Left ventricle myocardium inferior (tissue), 1 donor: ENCODE results near the gene SNX4. TPM values are rescaled to one million over a fixed set of nuclear protein-coding genes. Genes with fewer than 3 reads are reported as not detected.

Source experiments
- DNase-seq: peaks from one replicate; pipeline ENCODE4 v3.0.0-alpha.2; 2020
- H3K27ac ChIP-seq: fragments of 200-600 bp; replicated peaks from 2 replicates; pipeline ENCODE4 v1.8.0; 2021
- H3K27me3 ChIP-seq: fragments of 200-600 bp; 2 replicates; pipeline ENCODE4 v1.8.0; 2021; ENCODE audit warnings: low read depth
- H3K36me3 ChIP-seq: fragments of 200-600 bp; 2 replicates; pipeline ENCODE4 v1.8.0; 2021
- H3K4me1 ChIP-seq: fragments of 200-600 bp; 2 replicates; pipeline ENCODE4 v1.8.0; 2021
- H3K4me3 ChIP-seq: fragments of 200-600 bp; 2 replicates; pipeline ENCODE4 v1.8.0; 2021; ENCODE audit warnings: mild to moderate bottlenecking, moderate library complexity
- H3K9me3 ChIP-seq: fragments of 200-600 bp; replicated peaks from 2 replicates; pipeline ENCODE4 v1.8.0; 2021
- intact Hi-C: fragments of 100-400 bp; cut with micrococcal nuclease; formaldehyde crosslinking; loops from one replicate; pipeline ENCODE4 v1.11.0; 2022
- total RNA-seq: library from RNA; stranded (reverse); fragmentation: NEBNext Ultra II Directional; extraction: Animal tissue kit (Norgen Biotek cat#: 25700); gene quantifications from one replicate; pipeline ENCODE4 v1.2.1, GENCODE V29; 2021
- TF ChIP-seq, protein P1 (sequence below): fragments of 200-600 bp; IDR thresholded peaks from 2 replicates; pipeline ENCODE4 v1.8.0; 2021; ENCODE audit warnings: antibody characterized with exemption, mild to moderate bottlenecking, borderline replicate concordance
- donor health status: DM: no; HTN: yes; CAD: no; lungs with severe emphysema.

Gene SNX4
- total RNA-seq, 1 donor from 2014 or later, result 16.6 TPM

DNA sequence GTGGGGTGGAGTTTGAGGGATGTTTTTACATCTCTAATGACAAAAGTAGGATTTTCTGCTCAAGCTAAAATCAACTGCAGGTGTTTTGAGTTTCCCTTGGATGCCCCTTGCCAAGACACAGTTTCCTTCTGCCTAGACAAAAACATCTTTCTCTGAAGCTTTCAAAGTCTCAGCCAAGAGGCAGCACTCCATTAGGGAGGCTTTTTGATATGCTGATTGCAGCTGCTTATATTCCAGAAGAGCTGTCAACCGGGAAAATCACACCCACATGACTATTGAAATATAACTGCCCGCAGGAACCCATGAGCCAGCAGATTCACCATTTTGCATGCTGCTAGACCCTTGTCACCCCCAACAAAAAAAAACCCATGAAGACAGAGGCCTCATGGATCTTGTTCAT, 117.4 kb downstream of the SNX4 start:
- H3K4me3 ChIP-seq, result no peak overlapping the region
- peaks cover 14% of the 10 kb centered on the region for H3K27me3 ChIP-seq
- intact Hi-C loops, result no loop called here
- TF ChIP-seq, protein P1, sequence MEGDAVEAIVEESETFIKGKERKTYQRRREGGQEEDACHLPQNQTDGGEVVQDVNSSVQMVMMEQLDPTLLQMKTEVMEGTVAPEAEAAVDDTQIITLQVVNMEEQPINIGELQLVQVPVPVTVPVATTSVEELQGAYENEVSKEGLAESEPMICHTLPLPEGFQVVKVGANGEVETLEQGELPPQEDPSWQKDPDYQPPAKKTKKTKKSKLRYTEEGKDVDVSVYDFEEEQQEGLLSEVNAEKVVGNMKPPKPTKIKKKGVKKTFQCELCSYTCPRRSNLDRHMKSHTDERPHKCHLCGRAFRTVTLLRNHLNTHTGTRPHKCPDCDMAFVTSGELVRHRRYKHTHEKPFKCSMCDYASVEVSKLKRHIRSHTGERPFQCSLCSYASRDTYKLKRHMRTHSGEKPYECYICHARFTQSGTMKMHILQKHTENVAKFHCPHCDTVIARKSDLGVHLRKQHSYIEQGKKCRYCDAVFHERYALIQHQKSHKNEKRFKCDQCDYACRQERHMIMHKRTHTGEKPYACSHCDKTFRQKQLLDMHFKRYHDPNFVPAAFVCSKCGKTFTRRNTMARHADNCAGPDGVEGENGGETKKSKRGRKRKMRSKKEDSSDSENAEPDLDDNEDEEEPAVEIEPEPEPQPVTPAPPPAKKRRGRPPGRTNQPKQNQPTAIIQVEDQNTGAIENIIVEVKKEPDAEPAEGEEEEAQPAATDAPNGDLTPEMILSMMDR, result no peak
- no peak overlapping the region for H3K27ac ChIP-seq
- no peak for DNase-seq
- H3K9me3 ChIP-seq, result no peaks in the 10 kb centered on the region
- H3K36me3 ChIP-seq, result no peaks in the 10 kb centered on the region
- H3K4me1 ChIP-seq, result no peaks in the 10 kb centered on the region

DNA sequence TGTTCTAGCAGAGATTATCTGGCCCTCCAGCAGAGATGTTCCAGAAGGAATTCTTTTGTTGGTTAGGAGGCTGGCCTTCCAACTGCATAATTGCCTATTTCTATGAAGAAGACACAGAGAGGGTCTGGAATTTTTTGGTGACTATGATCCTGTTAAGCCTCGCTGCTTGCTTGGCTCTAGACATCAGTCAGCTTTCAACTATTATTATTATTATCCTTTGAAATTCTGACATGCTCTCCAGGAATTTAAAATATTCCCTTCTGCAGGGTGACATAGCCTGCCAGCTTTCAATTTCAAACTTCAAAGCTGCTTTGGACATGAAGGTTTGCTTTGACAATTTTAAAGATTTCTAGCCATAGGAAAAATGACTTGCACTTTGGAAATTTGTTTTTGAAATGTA, 118.6 kb downstream of the SNX4 start:
- no peaks in the 10 kb centered on the region for H3K9me3 ChIP-seq
- no peak overlapping the region for H3K4me3 ChIP-seq
- H3K27me3 ChIP-seq, result peaks cover 10% of the 10 kb centered on the region
- H3K27ac ChIP-seq, result no peak overlapping the region
- intact Hi-C loops, result no loop called here
- no peak for DNase-seq
- TF ChIP-seq, protein P1, result no peak
- no peaks in the 10 kb centered on the region for H3K4me1 ChIP-seq
- H3K36me3 ChIP-seq, result no peaks in the 10 kb centered on the region

DNA sequence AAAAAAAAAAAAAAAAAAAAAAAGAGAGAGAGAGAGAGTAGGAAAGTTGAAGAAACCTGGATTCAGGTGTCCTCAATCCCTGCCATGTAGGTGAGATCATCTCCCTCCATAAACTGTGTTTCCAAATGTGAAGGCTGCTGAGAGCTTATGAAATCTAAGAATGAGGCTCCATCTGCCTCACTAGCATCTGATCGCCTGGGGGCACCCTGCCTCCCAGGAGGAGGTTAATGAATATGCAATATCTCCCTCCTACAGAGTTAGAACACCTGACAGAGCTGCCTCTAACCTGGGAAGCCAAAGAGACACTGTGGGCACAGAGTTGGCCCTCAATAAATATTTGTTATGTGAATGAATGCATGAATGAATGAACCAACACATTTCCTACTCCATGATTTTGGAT, 121.0 kb downstream of the SNX4 start:
- intact Hi-C loops, result no loop called here
- no peak overlapping the region for H3K27ac ChIP-seq
- H3K27me3 ChIP-seq, result peaks cover 12% of the 10 kb centered on the region
- no peaks in the 10 kb centered on the region for H3K4me1 ChIP-seq
- no peaks in the 10 kb centered on the region for H3K9me3 ChIP-seq
- no peak for DNase-seq
- TF ChIP-seq, protein P1, result no peak
- H3K36me3 ChIP-seq, result no peaks in the 10 kb centered on the region
- no peak overlapping the region for H3K4me3 ChIP-seq

Other genes with a start within 250 kb of the SNX4 start
- 45.7 TPM for gene ZNF148, start 144.9 kb downstream of the SNX4 start, total RNA-seq
- 9.1 TPM for gene OSBPL11, start 75.3 kb upstream of the SNX4 start, total RNA-seq